Ishikawa (cell line): ENCODE results near the gene HAUS7.

Experiments
- CEBPB ChIP-seq: IDR thresholded peaks from 2 replicates; pipeline ENCODE4 v1.6.1; 2012
- CREB1 ChIP-seq: IDR thresholded peaks from 2 replicates; pipeline ENCODE4 v1.6.1; 2012; ENCODE audit warnings: low read depth
- EGR1 ChIP-seq: IDR thresholded peaks from 2 replicates; pipeline ENCODE4 v1.6.1; 2012
- EP300 ChIP-seq: IDR thresholded peaks from 2 replicates; pipeline ENCODE4 v1.6.1; 2012; ENCODE audit warnings: borderline replicate concordance
- FOXM1 ChIP-seq: IDR thresholded peaks from 2 replicates; pipeline ENCODE4 v1.6.1; 2012; ENCODE audit warnings: low read depth, borderline replicate concordance
- NFIC ChIP-seq: IDR thresholded peaks from 2 replicates; pipeline ENCODE4 v1.6.1; 2012
- RAD21 ChIP-seq: IDR thresholded peaks from 2 replicates; pipeline ENCODE4 v1.6.1; 2012; ENCODE audit warnings: low read depth
- TAF1 ChIP-seq: IDR thresholded peaks from 2 replicates; pipeline ENCODE4 v1.6.1; 2012; ENCODE audit warnings: low read depth, mild to moderate bottlenecking
- TCF12 ChIP-seq: IDR thresholded peaks from 2 replicates; pipeline ENCODE4 v1.6.1; 2012; ENCODE audit warnings: low read depth
- TEAD4 ChIP-seq: IDR thresholded peaks from 2 replicates; pipeline ENCODE4 v1.6.1; 2012
- YY1 ChIP-seq: IDR thresholded peaks from 2 replicates; pipeline ENCODE4 v1.6.1; 2012; ENCODE audit warnings: low read depth
- ZBTB7A ChIP-seq: IDR thresholded peaks from 2 replicates; pipeline ENCODE4 v1.6.1; 2012; ENCODE audit warnings: low read depth
- TF ChIP-seq, protein P1 (sequence below): IDR thresholded peaks from 2 replicates; pipeline ENCODE4 v1.6.1; 2012; ENCODE audit warnings: low read depth, mild to moderate bottlenecking
- TF ChIP-seq, protein P2 (sequence below): IDR thresholded peaks from 2 replicates; pipeline ENCODE4 v1.6.1; 2012
- TF ChIP-seq, protein P3 (sequence below): IDR thresholded peaks from 2 replicates; pipeline ENCODE4 v1.6.1; 2012

The HAUS7 gene

DNA sequence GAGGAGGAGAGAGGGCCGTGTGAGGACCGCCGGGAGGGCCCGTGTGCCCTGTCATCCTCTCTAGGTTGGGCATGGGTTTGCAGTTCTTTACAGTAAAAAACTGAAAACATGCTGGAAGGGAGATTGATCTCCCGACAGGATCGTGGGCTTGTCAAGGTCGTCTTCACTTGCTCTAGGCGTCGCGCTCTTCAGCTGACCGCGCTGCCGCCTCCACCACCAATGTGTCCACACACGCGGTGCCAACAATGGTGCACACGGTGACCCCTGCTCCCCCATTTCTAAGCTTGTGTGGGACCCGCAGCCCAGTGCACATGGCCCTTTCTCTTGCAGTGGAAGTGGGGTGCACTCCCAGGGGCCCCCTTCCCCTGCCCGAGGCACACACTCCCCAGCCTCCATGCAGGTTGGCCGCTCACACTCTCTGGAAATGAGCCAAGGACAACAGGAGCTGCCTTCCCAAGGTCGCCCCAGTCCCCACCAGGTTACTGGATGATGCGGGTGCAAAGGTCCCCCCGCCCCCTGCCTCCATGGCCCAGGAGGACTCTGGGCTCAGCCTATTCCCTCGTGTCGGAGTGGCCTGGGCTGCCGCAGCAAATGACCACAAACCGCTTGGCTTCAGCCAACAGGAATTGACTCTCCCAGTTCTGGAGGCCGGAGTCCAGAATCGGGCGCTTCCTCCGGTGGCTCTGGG is 60.8 kb downstream of the HAUS7 start:
- TF ChIP-seq TCF12 = no peak

DNA sequence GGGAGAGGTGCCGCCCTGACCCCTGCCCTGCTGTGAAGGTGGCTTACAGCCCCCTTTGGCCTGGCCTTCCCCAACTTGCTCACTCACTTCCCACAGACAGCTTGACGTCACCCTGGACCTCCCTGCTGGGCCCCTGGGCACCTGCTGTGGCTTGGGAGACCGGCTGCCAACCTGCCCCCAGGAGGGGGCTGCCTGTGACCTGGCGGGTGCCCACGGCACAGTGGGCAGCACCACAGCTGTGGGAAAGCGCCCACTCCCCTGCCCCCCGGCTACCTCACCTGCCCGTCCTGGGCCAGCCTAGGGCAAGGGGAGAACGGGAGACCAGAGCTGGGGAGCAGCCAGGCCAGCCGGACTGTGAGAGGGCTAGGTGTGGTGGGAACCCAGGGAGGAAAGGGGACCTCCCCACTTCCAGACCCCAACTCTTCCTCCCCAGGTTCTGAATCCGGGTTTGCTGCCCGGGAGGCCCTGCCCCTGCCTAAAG is 61.5 kb downstream of the HAUS7 start:
- TF ChIP-seq YY1 = no peak
- TF ChIP-seq ZBTB7A = no peak
- TF ChIP-seq TCF12 = no peak
- no peak for TF ChIP-seq RAD21
- TF ChIP-seq, protein P1, sequence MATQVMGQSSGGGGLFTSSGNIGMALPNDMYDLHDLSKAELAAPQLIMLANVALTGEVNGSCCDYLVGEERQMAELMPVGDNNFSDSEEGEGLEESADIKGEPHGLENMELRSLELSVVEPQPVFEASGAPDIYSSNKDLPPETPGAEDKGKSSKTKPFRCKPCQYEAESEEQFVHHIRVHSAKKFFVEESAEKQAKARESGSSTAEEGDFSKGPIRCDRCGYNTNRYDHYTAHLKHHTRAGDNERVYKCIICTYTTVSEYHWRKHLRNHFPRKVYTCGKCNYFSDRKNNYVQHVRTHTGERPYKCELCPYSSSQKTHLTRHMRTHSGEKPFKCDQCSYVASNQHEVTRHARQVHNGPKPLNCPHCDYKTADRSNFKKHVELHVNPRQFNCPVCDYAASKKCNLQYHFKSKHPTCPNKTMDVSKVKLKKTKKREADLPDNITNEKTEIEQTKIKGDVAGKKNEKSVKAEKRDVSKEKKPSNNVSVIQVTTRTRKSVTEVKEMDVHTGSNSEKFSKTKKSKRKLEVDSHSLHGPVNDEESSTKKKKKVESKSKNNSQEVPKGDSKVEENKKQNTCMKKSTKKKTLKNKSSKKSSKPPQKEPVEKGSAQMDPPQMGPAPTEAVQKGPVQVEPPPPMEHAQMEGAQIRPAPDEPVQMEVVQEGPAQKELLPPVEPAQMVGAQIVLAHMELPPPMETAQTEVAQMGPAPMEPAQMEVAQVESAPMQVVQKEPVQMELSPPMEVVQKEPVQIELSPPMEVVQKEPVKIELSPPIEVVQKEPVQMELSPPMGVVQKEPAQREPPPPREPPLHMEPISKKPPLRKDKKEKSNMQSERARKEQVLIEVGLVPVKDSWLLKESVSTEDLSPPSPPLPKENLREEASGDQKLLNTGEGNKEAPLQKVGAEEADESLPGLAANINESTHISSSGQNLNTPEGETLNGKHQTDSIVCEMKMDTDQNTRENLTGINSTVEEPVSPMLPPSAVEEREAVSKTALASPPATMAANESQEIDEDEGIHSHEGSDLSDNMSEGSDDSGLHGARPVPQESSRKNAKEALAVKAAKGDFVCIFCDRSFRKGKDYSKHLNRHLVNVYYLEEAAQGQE = no peak
- TF ChIP-seq CREB1 = no peak
- TF ChIP-seq, protein P2, sequence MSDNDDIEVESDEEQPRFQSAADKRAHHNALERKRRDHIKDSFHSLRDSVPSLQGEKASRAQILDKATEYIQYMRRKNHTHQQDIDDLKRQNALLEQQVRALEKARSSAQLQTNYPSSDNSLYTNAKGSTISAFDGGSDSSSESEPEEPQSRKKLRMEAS = no peak
- TF ChIP-seq CEBPB = no peak
- no peak for TF ChIP-seq TAF1

DNA sequence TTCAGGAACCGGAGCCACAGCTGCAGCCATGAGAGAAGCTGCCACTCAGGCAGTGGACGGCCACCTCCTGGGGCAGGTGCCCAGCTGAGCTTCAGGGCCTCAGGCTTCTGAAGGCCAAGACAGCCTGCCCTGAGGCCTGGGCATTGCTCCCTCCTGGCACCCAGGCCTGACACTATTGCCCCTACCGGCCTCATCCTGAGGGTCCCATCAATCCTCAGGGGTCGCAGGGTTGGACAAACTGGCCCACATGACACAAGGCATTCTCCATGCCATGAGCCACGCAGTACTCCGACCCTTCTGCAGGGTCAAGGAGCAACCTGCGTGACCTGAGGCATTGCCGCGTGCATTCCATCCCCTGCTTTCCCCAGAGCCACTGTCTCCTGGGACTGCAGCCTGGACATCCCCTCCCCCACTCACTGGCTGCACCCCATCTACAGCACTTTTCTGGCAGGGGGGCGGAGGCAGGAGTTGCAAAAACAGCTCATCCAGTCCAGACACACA is 62.1 kb downstream of the HAUS7 start:
- TF ChIP-seq, protein P1 = no peak
- TF ChIP-seq RAD21 (no peak), EGR1 (no peak), EP300 (no peak), CEBPB (no peak), ZBTB7A (no peak), YY1 (no peak), CREB1 (no peak), TAF1 (no peak), TEAD4 (no peak), FOXM1 (no peak), NFIC (no peak), TCF12 (no peak)
- TF ChIP-seq, protein P2 = no peak
- TF ChIP-seq, protein P3, sequence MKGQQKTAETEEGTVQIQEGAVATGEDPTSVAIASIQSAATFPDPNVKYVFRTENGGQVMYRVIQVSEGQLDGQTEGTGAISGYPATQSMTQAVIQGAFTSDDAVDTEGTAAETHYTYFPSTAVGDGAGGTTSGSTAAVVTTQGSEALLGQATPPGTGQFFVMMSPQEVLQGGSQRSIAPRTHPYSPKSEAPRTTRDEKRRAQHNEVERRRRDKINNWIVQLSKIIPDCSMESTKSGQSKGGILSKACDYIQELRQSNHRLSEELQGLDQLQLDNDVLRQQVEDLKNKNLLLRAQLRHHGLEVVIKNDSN = no peak

DNA sequence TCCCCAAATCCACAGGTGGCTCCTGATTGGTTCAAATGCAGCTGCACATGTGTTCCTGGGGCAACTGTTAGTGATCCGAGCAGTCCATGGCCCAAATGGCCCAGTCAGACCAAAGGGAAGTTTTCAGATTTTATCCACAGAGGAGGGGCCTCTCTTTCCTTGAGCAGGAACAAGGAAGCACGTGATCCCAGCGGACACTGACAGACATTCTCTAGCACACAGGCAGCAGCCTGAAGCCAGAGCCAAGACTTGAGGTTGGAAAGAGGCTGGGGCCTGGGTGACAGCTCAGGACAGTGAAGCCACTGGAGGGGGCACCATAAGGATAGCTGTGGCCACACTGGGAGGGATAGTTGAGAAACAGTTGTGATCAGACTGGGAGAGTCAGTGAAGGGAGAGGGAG is 62.6 kb downstream of the HAUS7 start:
- TF ChIP-seq, protein P3 = no peak
- TF ChIP-seq, protein P2 = no peak
- TF ChIP-seq EP300 (no peak), TCF12 (no peak), ZBTB7A (no peak), YY1 (no peak), CREB1 (no peak), TEAD4 (no peak), FOXM1 (no peak), RAD21 (no peak), EGR1 (no peak), TAF1 (no peak), NFIC (no peak), CEBPB (no peak)
- TF ChIP-seq, protein P1 = no peak
